Mesenchymal stem cell (in vitro differentiated cells and primary cell): ENCODE results near the gene MED12L.

Experiments
- DNase-seq: peaks from one replicate; pipeline ENCODE4 v3.0.0-alpha.2; 2013
- H2AFZ ChIP-seq: one replicate; pipeline ENCODE4 v1.6.1; 2013; ENCODE audit warnings: low read depth, mild to moderate bottlenecking, control low read depth, inconsistent platforms, low read length, moderate library complexity
- H2AK5ac ChIP-seq: 2 replicates; pipeline ENCODE4 v1.6.1; 2013; ENCODE audit warnings: low read length, moderate library complexity, mild to moderate bottlenecking, inconsistent platforms; ENCODE audit not compliant: severe bottlenecking
- H2BK120ac ChIP-seq: one replicate; pipeline ENCODE4 v1.6.1; 2013; ENCODE audit warnings: low read depth, mild to moderate bottlenecking, inconsistent platforms, low read length, moderate library complexity
- H2BK12ac ChIP-seq, 2 experiments: one replicate each; pipeline ENCODE4 v1.6.1; 2013; ENCODE audit warnings: inconsistent platforms in 2 of 2, low read length in 2 of 2, mild to moderate bottlenecking in 2 of 2, moderate library complexity in 2 of 2, control low read depth in 1 of 2
- H2BK15ac ChIP-seq: one replicate; pipeline ENCODE4 v1.6.1; 2013; ENCODE audit warnings: mild to moderate bottlenecking, low read depth, inconsistent platforms; ENCODE audit not compliant: poor library complexity, severe bottlenecking
- H2BK5ac ChIP-seq: 2 replicates; pipeline ENCODE4 v1.6.1; 2013; ENCODE audit warnings: low read depth, mild to moderate bottlenecking, low read length, control low read depth, inconsistent platforms; ENCODE audit not compliant: poor library complexity, severe bottlenecking
- H3K14ac ChIP-seq, 2 experiments: one replicate each; pipeline ENCODE4 v1.6.1; 2013; ENCODE audit warnings: inconsistent platforms in 2 of 2, low read length in 2 of 2, control low read depth in 1 of 2, mild to moderate bottlenecking in 1 of 2, moderate library complexity in 1 of 2
- H3K18ac ChIP-seq, 2 experiments: one replicate each; pipeline ENCODE4 v1.6.1; 2013; ENCODE audit warnings: inconsistent platforms in 2 of 2, low read length in 2 of 2, control low read depth in 1 of 2, low read depth in 1 of 2, mild to moderate bottlenecking in 1 of 2
- H3K23ac ChIP-seq, 2 experiments: one replicate each; pipeline ENCODE4 v1.6.1; 2013; ENCODE audit warnings: inconsistent platforms in 2 of 2, low read length in 2 of 2, mild to moderate bottlenecking in 2 of 2, moderate library complexity in 2 of 2, control low read depth in 1 of 2
- H3K27ac ChIP-seq: 2 replicates; pipeline ENCODE4 v1.5.1; 2013; ENCODE audit warnings: mild to moderate bottlenecking, moderate library complexity, low read length, control low read depth, inconsistent platforms; ENCODE audit not compliant: poor library complexity, severe bottlenecking
- H3K27me3 ChIP-seq, 2 experiments: 2 replicates each; pipeline versions ENCODE4 v1.6.1 to v1.7.0; 2013; ENCODE audit warnings: low read length in 2 of 2, mild to moderate bottlenecking in 2 of 2, moderate library complexity in 2 of 2, control low read depth in 1 of 2, inconsistent platforms in 1 of 2; ENCODE audit not compliant: control insufficient read depth in 1 of 2, insufficient read depth in 1 of 2
- H3K36me3 ChIP-seq, 2 experiments: 2 replicates each; pipeline versions ENCODE4 v1.6.1 to v1.7.0; 2013; ENCODE audit warnings: low read length in 2 of 2, control low read depth in 1 of 2, inconsistent platforms in 1 of 2, low read depth in 1 of 2, mild to moderate bottlenecking in 1 of 2; ENCODE audit not compliant: insufficient read depth in 2 of 2, control insufficient read depth in 1 of 2
- H3K4ac ChIP-seq, 2 experiments: one replicate each; pipeline ENCODE4 v1.6.1; 2013; ENCODE audit warnings: inconsistent platforms in 2 of 2, low read length in 2 of 2, mild to moderate bottlenecking in 2 of 2, moderate library complexity in 2 of 2, control low read depth in 1 of 2, low read depth in 1 of 2
- H3K4me1 ChIP-seq: 2 replicates; pipeline ENCODE4 v1.6.1; 2013; ENCODE audit warnings: low read depth, low read length, control low read depth; ENCODE audit not compliant: control insufficient read depth, insufficient read depth
- H3K4me2 ChIP-seq: 2 replicates; pipeline ENCODE4 v1.6.1; 2013; ENCODE audit warnings: low read length, mild to moderate bottlenecking, inconsistent platforms; ENCODE audit not compliant: poor library complexity, severe bottlenecking
- H3K4me3 ChIP-seq, 2 experiments: 2 replicates each; pipeline versions ENCODE4 v1.5.1 to v1.7.0; 2013; ENCODE audit warnings: low read length in 2 of 2, mild to moderate bottlenecking in 2 of 2, control low read depth in 1 of 2, low read depth in 1 of 2; ENCODE audit not compliant: insufficient read depth in 1 of 2
- H3K79me1 ChIP-seq: replicated peaks from 2 replicates; pipeline ENCODE4 v1.6.1; 2013; ENCODE audit warnings: mild to moderate bottlenecking, control low read depth, low read length, inconsistent platforms; ENCODE audit not compliant: poor library complexity, severe bottlenecking
- H3K9ac ChIP-seq: 2 replicates; pipeline ENCODE4 v1.7.0; 2013; ENCODE audit warnings: mild to moderate bottlenecking, low read length, moderate library complexity
- H3K9me3 ChIP-seq: 2 replicates; pipeline ENCODE4 v1.7.0; 2013; ENCODE audit warnings: mild to moderate bottlenecking, low read length; ENCODE audit not compliant: control insufficient read depth
- H4K8ac ChIP-seq: one replicate; pipeline ENCODE4 v1.6.1; 2013; ENCODE audit warnings: inconsistent platforms, mild to moderate bottlenecking, low read length, moderate library complexity
- H4K91ac ChIP-seq: one replicate; pipeline ENCODE4 v1.6.1; 2013; ENCODE audit warnings: mild to moderate bottlenecking, low read length, inconsistent platforms
- WGBS: methylation state at CpG from one replicate; pipeline ENCODE4 v1.1.7; 2013; ENCODE audit warnings: mixed read lengths; 5-methylcytosine and 5-hydroxymethylcytosine counted together

Gene MED12L

GRCh38 chr3:151165226-151165625 is 79.8 kb downstream of the MED12L start:
- no peak overlapping the region for H3K9ac ChIP-seq
- H3K4ac ChIP-seq, result no peak overlapping the region
- H3K4me2 ChIP-seq, result no peak overlapping the region
- no peak overlapping the region for H2BK120ac ChIP-seq
- 93% methylated on average over 7 of the region's 7 CpGs for WGBS
- no peak overlapping the region for H2AFZ ChIP-seq
- H3K4me1 ChIP-seq, result no peaks in the 10 kb centered on the region
- H3K18ac ChIP-seq, result no peak overlapping the region
- H3K4me3 ChIP-seq, result no peak overlapping the region
- DNase-seq, result no peak
- no peaks in the 10 kb centered on the region for H3K27me3 ChIP-seq
- H4K91ac ChIP-seq, result no peak overlapping the region
- no peak overlapping the region for H4K8ac ChIP-seq
- no peak overlapping the region for H3K14ac ChIP-seq
- no peaks in the 10 kb centered on the region for H3K79me1 ChIP-seq
- H2BK5ac ChIP-seq, result no peak overlapping the region
- no peaks in the 10 kb centered on the region for H3K36me3 ChIP-seq
- H3K9me3 ChIP-seq, result no peaks in the 10 kb centered on the region
- H2AK5ac ChIP-seq, result no peak overlapping the region
- no peak overlapping the region for H3K23ac ChIP-seq
- no peak overlapping the region for H3K27ac ChIP-seq
- no peak overlapping the region for H2BK12ac ChIP-seq
- no peak overlapping the region for H2BK15ac ChIP-seq

- no peak overlapping the region for H2AFZ ChIP-seq
- no peaks in the 10 kb centered on the region for H3K9me3 ChIP-seq
- H3K4me3 ChIP-seq, result no peak overlapping the region
- no peaks in the 10 kb centered on the region for H3K4me1 ChIP-seq
- H2BK12ac ChIP-seq, result no peak overlapping the region
- H3K79me1 ChIP-seq, result no peaks in the 10 kb centered on the region
- no peak overlapping the region for H2BK5ac ChIP-seq
- H4K91ac ChIP-seq, result no peak overlapping the region
- H3K27ac ChIP-seq, result no peak overlapping the region
- H3K23ac ChIP-seq, result no peak overlapping the region
- no peaks in the 10 kb centered on the region for H3K27me3 ChIP-seq
- no peak overlapping the region for H3K9ac ChIP-seq
- DNase-seq, result no peak
- H2BK120ac ChIP-seq, result no peak overlapping the region
- no peak overlapping the region for H3K14ac ChIP-seq
- no peak overlapping the region for H2AK5ac ChIP-seq
- no peak overlapping the region for H3K18ac ChIP-seq
- no peak overlapping the region for H2BK15ac ChIP-seq
- H3K4ac ChIP-seq, result no peak overlapping the region
- no peaks in the 10 kb centered on the region for H3K36me3 ChIP-seq
- no peak overlapping the region for H4K8ac ChIP-seq
- 93% methylated on average over 2 of the region's 3 CpGs for WGBS
- H3K4me2 ChIP-seq, result no peak overlapping the region
These were observed 80.7 kb downstream of the MED12L start for GRCh38 chr3:151166161-151166560.

- Histone ChIP-seq H3K27ac (no peak overlapping the region), H2BK5ac (no peak overlapping the region), H3K4me2 (no peak overlapping the region), H3K9me3 (no peaks in the 10 kb centered on the region), H2BK15ac (no peak overlapping the region), H3K4me3 (no peak overlapping the region), H3K4ac (peak overlapping the region in 1 of 2 experiments; percentile 40), H3K79me1 (no peaks in the 10 kb centered on the region), H3K23ac (no peak overlapping the region), H3K36me3 (no peaks in the 10 kb centered on the region), H3K4me1 (no peaks in the 10 kb centered on the region), H2AK5ac (no peak overlapping the region), H4K8ac (no peak overlapping the region), H3K18ac (no peak overlapping the region), H3K14ac (no peak overlapping the region), H2BK12ac (no peak overlapping the region), H4K91ac (no peak overlapping the region), H2AFZ (no peak overlapping the region), H3K27me3 (no peaks in the 10 kb centered on the region), H2BK120ac (no peak overlapping the region), H3K9ac (no peak overlapping the region)
- 10% methylated on average over 5 of the region's 7 CpGs for WGBS
- peak; percentile 73 for DNase-seq
These were observed 83.0 kb downstream of the MED12L start for GRCh38 chr3:151168269-151169094.

- H3K14ac ChIP-seq, result no peak overlapping the region
- H2BK12ac ChIP-seq, result peak overlapping the region in 1 of 2 experiments; percentile 72
- H3K4ac ChIP-seq, result no peak overlapping the region
- WGBS, result 96% methylated on average over 8 of the region's 9 CpGs
- H3K18ac ChIP-seq, result no peak overlapping the region
- H3K27me3 ChIP-seq, result no peaks in the 10 kb centered on the region
- no peak overlapping the region for H4K91ac ChIP-seq
- H3K27ac ChIP-seq, result no peak overlapping the region
- H3K23ac ChIP-seq, result no peak overlapping the region
- no peak overlapping the region for H3K9ac ChIP-seq
- H3K9me3 ChIP-seq, result no peaks in the 10 kb centered on the region
- H2BK5ac ChIP-seq, result no peak overlapping the region
- H2BK15ac ChIP-seq, result no peak overlapping the region
- no peak overlapping the region for H2BK120ac ChIP-seq
- H3K4me2 ChIP-seq, result no peak overlapping the region
- no peaks in the 10 kb centered on the region for H3K79me1 ChIP-seq
- no peaks in the 10 kb centered on the region for H3K4me1 ChIP-seq
- no peaks in the 10 kb centered on the region for H3K36me3 ChIP-seq
- no peak overlapping the region for H4K8ac ChIP-seq
- no peak overlapping the region for H2AFZ ChIP-seq
- DNase-seq, result peak; percentile 13
- H2AK5ac ChIP-seq, result no peak overlapping the region
- no peak overlapping the region for H3K4me3 ChIP-seq
These were observed 83.9 kb downstream of the MED12L start for GRCh38 chr3:151169262-151169947.
